GM18511 (cell line): Measurements from ENCODE around the gene CDC27.
"Not testable (repeated sequence)": the region's sequence is repeated elsewhere in the genome, so short reads cannot be mapped to it uniquely, and the experiment has no call there.

Experiments used
- ATAC-seq: cut with Tn5 transposase; IDR thresholded peaks from one replicate; pipeline ENCODE4 v1.9.1; 2021; ENCODE audit warnings: mild to moderate bottlenecking, moderate library complexity; ENCODE audit not compliant: unreplicated experiment

CDC27 gene

DNA sequence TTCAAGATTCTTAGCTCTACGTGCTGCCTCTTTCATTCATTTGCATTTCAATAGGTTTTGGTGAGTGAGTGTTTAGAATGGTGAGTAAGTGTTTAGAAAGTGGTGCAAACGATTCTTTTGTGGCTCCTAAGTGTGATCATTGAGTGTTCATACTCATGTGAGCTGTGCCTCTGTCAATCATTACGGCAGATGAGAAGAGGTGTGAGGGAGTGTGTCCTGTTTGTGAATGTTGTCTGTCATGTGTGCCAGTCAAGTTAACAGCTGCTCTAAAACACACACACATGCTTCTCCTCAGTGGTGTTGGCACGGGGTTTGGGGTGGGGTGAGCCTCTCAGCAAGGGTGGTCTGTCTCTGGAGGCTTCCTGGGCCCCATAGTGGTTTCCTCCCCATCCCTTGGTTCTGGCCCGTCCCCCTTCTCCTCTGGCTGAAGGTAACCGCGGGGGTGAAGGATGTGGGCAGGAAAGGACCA, 31.5 kb upstream of the CDC27 start:
- ATAC-seq, result no peak

DNA sequence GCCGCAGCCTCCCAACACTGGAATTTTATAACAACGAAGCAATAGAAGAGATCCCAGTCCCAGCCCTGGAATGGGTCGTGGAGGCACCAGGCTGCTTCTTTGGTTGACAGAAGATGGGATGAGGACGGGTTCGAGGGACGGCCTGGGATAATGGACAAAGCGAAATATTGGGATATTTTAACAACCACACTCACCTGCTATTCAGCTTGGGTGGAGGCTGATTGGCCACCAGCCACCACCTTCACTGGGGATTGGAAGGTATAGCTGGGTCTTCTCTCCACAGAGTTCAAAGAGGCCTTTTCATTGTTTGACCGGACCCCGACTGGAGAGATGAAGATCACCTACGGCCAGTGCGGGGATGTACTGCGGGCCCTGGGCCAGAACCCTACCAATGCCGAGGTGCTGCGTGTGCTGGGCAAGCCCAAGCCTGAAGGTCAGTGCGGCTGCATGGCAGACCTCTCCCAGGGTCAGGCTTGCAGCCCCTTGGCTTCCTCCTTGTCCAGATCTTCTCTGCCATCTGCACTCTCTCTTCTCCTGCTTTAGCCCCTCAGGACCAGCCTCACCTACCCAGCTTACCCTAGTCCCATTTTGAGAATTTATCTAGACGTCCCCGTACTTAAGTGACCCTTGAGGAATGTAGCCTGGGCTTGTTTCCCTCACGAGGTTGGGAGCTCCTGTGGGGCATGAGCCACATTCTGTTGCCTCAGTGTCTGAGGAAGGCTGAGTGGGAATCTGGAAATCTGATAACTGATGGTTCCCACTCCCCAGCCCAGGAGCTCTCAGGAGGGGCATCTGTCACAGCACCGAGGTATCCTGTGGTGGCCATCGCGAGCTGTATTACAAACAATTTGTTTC, 30.8 kb upstream of the CDC27 start:
- ATAC-seq, result no peak

DNA sequence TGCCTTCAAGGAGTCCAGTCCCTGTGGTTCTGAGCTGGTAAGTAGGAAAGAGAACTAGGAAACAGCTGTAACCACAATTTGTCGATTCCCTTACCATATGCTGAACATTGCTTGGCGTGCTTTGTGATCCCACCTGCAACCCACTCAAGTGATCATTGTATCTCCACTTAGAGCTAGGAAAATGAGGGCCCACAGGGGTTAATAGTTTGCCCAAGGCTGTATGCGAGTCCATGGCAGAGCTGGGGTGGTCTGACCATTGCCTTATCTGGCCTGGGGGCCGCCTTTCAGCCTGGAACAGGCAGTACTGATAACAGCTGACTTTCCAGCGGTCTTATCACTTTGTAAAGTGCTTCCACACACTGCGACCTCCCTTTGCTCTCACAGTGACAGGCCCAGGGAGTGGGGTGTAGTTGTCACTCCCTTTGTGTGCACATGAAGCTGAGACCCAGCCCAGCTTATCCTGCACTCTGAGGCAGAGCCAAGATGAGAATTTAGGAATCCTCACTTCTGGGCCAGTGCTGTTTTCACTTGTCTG, 29.9 kb upstream of the CDC27 start:
- no peak for ATAC-seq

DNA sequence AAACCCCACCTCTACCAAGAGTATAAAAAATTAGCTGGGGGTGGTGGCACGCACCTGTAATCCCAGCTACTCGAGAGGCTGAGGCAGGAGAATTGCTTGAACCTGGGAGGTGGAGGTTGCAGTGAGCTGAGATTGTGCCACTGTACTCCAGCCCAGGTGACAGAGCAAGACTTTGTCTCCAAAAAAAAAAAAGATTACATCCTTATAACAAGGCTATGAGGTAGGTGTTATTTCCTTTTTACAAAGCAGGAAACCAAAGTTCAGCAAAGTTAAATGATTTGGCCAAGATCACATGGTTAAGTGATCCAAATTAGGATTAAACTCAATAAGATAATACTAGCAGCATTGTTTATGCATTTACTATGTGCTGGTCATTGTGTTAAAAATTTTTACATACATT, 28.2 kb upstream of the CDC27 start:
- ATAC-seq, result not testable (repeated sequence)

DNA sequence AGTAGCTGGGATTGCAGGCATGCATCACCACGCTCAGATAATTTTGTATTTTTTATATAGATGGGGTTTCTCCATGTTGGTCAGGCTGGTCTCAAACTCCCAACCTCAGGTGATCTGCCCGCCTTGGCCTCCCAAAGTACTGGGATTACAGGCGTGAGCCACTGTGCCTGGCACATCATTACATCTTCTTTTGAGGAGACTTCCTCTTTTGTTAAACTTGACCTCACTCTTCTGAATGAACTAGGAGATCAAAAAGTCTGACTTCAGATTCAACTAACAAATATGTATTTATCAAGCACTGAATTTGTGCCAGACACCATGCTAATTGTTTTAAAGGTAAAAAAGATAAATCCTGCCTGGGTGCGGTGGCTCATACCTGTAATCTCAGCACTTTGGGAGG, 27.7 kb upstream of the CDC27 start:
- ATAC-seq, result not testable (repeated sequence)

DNA sequence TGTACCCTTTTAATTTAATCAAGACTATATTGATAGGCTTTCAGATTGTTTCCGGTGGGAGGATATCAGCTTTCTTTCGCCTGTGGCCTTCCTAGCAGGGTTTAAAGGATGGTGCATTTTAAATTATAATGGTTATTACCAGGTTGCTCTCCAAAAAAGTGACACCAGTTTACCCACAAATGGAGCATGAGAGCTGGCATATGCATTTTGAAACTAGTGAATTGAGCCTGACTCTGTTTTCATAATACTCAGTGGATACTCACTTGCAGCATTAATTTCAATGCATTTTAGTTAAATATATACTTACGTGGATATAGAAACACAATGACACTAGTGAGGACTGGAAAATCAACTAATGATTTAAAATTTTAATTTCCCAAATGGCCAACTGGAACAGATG, 25.8 kb upstream of the CDC27 start:
- no peak for ATAC-seq

DNA sequence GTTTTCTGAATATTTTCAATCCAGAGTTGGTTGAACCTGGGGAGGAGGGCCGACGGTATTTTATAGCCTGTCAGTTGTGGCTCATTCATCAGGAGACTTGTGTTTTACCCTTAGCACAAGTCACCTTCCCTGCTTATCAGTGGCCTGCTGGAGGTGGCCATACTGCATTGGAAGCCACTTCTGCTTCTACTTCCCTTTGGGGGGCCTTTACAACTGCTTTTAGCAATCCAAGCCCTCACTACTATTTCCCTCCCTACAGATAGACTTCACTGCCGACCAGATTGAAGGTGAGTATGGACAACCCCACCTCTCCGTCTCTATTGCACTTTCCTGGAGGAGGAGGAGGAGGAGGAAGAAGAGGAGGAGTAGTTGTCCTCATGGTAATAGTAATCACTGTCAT, 24.4 kb upstream of the CDC27 start:
- no peak for ATAC-seq

DNA sequence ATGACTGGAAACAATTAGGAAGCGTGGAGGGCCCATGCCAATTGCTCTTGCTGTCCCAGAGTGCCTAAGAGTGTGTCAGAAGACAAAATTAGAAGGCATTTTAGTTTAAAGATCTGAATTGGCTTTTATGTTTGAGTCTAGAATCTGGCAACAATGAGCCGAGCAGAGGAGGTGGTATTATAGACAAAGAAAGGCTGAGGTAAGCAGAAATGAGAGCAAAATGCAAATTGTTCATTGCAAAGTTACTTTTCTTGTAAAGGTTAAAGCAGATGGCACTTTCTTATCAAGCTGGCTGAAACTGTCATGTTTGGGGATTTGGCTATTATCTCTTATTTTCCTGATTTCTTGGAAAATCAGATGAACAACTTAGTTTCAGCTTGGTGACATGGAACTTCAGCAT, 23.4 kb upstream of the CDC27 start:
- ATAC-seq, result no peak

DNA sequence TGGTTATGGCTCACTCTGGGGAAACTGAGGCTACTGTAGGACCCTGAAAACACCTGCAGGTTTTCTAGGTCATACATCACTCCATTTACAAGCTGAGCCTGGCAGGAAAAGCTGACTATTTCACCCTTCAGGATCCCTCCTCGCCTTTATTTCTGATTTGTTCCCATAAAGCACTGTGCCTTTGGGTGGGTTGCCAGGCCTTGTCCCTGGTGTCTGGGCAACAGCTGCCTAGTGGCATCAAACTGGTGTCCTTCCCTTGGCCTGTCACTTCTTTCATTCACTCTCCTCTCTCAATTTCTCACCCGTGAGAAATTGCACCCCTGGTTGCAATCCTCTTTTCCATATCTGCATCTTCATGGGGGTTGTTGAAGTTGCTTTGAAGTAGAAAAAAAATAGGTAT, 21.7 kb upstream of the CDC27 start:
- ATAC-seq, result no peak

DNA sequence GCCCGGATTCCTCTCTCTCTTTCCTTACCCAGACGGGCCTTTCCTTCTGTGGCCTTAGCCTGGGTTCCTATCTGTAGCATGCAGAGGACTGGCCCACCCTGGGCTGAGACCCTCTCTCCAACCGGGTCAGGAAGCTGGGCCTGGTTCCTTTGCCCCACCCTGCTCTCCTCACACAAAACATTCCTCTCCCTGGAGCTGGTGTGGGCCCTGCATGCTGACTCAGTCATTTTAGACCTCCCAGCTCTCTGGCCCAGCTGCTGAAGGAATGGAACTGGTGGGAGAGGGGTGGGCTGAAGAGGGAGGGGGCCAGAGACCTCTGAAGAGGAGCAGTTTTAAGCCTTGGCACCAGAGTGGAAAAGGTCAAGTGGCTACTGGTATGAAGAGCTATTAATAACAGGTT, 21.0 kb upstream of the CDC27 start:
- ATAC-seq, result no peak

DNA sequence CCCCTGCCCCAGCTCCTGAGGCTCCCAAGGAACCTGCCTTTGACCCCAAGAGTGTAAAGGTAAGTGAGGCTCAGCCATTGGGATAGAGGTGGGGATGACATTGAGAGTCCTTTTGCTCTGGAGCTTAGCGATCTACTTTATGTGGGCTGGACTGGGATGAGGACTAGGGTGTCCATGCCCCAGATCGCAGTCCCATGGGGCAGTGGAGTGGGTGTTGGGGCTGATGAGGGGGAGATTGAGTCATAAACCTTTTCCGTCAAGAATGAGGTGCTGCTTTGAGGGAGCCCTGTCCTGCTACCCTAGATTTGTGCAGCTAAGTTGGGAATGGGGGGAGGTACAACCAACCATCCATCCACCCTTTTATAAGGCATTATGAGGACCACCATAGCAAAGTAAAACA, 20.4 kb upstream of the CDC27 start:
- ATAC-seq, result no peak

DNA sequence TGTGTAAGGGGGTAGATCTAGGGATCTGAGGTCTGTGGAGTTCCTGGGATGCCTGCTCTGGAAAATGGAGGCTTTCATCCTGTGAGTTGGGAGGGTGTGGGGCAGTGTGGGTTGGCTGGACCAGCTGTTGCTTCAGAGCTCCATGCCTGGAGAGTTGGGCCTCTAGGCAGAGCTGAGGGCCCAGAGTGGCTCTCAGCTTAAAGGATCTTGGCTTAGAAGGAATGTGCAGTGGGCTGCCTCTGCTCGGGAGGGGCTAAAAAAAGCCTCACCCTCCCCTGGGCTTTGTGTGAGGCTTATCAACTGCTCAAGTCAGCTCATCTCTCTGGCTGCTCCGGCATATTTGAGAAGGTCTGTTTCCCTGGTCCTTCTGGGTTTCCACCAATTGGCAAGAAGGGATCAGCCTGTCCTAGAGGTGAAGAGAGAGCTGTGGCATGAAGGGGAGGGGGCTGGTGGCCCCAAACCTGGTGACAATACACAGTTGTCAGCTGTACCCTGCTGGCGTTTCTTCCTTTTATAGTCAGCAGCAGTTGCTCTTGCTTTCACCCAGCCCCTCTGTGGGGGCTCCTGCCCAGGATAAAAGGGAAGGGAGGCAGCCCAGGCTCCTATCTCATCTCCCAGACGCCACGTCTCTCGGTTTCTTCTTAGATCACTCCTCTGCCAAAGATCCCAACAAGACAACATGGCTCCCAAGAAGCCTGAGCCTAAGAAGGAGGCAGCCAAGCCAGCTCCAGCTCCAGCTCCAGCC, 19.8 kb upstream of the CDC27 start, which contains the start of gene MYL4:
Gene MYL4 (plus strand): TSS at position 605 of the 745 bp plus-strand sequence. CDS start 75 bp downstream, at position 680.
- no peak for ATAC-seq

DNA sequence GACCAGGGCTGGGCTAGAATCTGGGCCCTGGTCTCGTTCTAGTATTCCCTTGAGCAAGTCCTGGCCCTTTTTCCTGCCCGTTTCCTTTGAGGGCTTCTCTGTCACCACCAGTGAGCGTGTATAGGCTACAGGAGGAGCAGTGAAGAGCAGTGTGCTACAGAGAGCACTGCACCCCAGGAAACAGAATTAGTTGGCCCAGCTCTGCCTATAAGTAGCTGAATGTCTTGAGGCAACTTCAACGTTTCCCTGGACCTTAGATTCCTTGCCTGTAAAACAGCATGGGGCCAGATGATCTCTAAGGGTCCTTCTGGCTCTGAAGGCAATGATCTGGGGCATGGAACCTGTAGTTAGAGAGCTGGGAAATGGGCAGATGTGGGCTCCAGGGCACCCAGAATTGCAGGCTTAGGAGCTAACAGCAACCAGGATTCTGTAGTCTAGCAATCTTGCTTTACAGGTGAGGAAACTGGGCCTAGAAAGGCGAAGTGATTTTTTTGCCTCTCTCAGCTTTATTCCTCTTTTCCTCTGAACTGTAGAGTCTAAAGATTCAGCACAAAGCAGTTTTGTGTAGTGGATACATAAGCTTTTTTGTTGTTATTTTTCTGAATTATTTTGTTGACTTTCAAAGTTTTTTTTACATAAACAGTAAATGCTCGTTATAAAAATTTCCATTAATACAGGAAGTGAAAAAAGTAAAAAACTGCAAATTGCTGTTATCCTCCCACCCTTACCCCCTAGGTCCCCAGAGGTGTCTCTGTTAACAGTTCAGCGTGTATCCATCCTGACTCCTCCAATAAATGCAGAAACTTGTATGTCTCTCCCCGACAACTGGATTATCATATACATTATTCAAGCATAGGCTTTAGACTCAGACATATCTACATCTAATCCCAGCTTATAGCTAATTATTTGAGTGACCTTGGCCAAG, 18.3 kb upstream of the CDC27 start:
- no peak for ATAC-seq

DNA sequence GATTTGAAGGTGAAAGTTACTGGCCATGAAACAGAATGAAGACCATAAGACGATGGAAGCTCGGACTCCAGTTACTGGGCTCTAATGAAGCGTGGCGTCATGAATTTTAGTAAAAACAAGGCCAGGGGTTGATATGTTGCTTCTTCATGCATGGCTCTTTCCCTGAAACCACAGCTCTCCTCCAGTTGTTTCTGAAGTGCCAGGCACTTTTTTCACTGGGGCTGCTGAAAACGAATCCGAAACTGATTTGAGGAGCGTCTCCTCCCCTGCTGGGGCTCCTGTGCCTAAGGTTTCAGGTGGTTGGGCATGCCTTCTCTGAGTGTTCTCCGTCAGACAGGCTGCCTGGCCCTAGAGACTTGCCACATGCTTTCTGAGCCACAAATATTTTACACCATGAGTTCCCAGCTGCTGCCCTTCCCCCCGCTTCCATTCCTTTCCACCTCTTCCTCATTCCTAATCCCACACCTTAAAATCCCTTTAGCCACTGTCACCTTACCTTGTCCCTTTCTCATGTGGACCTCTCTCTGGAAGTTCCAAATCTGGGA, 16.4 kb upstream of the CDC27 start:
- peak; percentile 70 for ATAC-seq

DNA sequence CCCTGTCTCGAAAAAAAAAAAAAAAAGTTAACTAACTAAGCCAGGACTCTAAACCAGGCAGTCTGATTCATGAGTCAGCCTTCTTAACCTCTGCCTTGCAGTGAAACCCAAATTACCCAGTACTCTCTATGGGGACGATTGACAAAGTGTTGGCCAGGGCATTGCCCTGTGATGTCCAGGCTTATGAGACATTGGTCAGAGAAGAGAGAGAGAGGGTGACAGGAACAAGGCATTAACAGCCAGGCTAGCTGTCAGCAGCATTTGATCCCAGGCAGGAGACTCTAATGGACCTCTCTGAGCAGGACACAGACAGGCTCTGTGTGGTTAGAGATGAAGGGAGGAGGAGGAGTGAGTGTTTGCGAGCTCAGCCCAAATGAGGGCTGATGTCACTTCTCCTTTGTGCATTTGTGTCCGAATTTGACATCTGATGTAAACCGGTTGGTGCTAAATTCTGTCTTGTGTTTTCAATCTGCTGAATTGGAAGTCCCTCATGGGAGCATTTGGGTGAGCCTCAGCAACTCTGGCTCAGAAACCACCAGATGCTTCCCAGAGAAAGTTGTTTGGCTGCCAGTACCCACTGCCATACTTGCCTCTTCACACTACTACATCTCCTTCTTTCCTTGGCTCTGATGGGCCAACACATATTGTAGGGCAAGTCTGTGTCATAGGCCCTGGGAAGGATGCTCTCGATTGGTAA, 15.8 kb upstream of the CDC27 start:
- peak; percentile 65 for ATAC-seq

DNA sequence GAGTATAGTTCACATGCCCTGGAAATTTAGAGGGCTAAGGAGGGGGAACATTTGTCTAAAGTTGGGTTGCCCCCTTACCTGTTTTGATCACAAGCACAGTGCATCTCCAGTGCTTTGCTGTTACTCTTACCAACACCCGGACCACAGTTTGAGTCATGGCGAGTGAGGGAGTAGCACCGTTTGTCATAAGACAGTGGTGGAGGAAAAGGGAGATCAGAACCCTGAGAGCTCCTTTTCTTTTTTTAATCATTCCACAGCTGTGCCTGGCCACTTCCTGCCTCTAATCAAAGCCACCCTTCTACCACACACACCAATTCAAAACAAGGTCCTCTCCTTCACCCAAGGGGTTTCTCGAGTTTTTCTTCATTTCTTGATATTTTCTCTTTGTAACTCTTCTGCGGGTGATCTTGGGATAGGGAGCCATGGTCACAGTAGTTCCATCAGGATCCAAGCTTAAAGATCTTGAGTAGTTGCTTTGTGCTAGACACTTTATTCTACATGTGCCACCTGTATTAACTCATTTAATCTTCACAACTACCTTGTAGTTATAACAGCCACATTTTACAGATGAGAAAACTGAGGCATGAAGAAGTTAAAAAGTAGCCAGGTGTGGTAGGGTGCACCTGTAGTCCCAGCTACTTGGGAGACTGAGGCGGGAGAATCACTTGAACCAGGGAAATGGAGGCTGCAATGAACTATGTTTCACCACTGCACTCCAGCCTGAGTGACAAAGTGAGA, 15.1 kb upstream of the CDC27 start:
- no peak for ATAC-seq

DNA sequence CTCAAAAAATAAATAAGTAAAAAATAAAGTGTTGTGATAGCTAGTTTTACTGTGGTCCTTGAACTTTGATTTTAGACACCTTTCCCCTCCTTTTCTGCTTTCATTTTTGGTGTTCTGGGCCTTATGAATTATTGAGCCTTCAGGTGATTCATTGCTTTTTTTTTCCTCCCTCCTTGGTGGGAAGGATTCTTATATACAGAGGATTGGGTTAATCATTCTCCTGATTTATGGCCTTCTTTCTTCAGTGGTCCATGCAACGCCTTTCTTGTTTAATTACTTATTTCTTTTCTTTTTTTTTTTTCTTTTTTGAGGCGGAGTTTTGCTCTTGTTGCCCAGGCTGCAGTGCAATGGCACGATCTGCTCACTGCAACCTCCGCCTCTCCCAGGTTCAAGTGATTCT, 12.1 kb upstream of the CDC27 start:
- no peak for ATAC-seq

DNA sequence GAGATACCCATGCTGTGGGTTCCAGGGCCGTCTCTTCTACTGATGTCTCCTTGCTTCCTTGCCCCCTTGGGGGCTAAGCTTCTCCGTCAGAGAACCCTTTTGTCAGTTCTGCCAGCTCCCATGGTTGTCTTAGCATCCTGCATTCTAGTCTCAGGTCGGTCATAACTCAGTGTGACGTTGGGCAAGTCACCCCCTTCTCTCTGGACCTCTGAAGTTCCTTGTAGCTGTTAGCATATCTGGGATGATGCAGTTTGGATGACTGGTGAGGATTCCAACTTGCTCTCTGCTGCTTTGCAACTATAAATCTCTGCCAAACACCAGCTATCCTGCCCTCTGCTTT, 11.2 kb upstream of the CDC27 start:
- ATAC-seq, result no peak

DNA sequence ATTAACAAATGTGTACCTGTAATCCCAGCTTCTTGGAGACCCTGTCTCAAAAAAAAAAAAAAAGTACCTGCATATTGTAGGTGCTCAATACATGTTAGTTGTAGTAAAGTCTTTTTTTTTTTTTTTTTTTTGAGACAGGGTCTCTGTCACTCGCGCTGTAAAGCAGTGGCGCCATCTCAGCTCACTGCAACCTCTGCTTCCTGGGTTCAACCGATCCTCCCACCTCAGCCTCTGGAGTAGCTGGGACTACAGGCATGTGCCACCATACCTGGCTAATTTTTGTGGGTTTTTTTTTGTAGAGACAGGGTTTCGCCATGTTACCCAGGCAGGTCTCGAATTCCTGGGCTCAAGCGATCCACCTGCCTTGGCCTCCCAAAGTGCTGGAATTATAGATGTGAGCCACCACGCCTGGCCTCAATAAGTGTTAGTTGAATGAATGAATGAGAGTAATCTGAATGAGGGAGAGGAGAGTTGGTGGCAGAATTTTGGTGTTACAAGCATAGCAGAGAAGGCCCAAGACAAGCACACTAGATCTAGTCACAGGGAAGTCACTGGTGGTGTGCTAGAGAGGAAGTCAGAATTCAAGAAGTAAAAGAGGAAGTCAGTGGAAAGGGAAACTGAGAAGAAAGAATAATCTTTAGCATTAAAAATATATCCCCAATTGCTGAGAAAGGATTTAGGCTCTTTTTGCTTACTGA, 10.7 kb upstream of the CDC27 start:
- no peak for ATAC-seq
